HTR-8/SVneo (cell line): ENCODE measurements around the gene OR6K2.
"Not testable (repeated sequence)": the region's sequence is repeated elsewhere in the genome, so short reads cannot be mapped to it uniquely, and the experiment has no call there.

Experiments
- DNase-seq: peaks from one replicate; pipeline ENCODE4 v3.0.0; 2011; ENCODE audit warnings: low spot score, mixed read lengths; ENCODE audit not compliant: insufficient read length
- FAIRE-seq: peaks from 2 replicates; lab custom pipeline; 2011; peaks lifted over from hg19 to GRCh38; lab: Jason Lieb, UNC

Gene OR6K2

GRCh38 chr1:158700552-158700951 is at the start of gene OR6K2:
TSS of gene OR6K2 (minus strand) at chr1:158700652. CDS start at chr1:158700652, 0 bp downstream.
- FAIRE-seq (no peak), DNase-seq (no peak)

DNA sequence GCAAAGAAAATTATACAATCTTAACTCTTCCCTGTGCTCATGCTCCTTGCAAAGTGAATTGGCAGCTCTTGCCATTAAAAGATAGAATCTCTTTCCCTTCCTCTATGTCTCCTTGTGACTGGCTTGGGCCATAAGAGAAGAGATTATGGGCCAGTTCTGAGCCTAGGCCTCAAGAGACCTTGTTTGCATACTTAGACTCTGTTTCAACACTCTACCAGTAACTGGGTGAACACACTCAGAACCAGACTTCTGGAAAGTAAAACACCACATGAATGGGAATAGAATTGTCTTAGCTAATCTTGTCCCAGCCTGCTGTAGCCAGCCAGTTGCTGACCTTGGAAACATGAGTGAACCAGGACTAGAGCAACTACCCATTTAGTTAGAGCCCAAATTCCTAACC is 35.4 kb upstream of the OR6K2 start:
- FAIRE-seq (no peak), DNase-seq (no peak)

DNA sequence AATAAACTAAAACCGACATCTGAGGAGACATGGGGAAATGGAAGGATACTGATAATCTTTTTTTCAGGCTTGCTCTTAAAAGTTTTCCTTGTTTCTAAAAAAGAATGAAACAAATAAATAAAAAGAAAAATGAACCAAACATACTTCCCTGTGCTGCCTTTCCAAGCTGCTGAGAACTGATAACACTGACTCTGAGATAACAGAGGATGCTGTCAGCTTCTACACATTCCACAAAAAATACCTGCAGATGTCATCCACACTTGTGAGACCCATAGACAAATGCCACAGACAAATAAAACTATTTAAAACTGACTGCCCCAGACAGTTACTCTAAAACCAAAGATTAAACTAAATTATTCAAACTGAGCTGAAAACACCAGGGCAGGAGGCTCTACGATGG is 32.1 kb upstream of the OR6K2 start:
- no peak for DNase-seq
- FAIRE-seq: no peak

- FAIRE-seq (no peak), DNase-seq (no peak)
Observed at GRCh38 chr1:158731707-158732106, 31.3 kb upstream of the OR6K2 start.

GRCh38 chr1:158730453-158730852 is 30.0 kb upstream of the OR6K2 start:
- FAIRE-seq: no peak
- DNase-seq: no peak

DNA sequence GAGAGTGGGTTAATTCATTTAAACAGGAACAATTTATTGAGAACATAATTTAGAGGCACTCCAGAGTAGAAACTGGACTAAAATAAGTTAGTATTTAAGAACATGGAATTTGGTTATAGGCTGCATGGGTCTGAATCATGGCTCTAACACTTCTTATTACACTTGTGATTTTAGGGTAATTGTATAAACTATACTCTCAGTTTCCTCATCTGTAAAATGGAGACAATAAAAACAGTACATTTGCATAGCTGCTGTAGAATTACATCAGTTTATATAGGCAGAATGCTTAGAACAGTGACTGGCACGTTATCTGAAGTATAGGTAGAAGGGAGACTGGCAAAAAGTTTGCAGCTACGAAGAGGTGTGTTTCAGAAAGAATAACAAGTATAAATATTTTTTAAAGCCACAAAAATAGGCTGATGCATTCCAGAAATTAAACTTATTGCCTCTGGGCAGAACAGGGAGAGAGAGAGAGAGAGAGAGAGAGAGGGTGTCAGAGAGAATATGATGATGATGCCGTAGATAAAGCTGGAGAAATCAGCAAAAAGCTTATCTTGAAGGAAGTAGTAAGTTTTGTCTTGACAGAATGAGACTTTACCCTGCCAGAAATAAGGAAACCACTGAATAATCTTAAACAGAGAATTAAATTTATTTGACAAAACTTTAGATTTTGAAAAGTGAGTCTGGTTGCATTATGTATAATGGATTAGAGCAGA is 28.2 kb upstream of the OR6K2 start:
- FAIRE-seq: no peak
- DNase-seq: no peak

GRCh38 chr1:158724442-158724841 is 24.0 kb upstream of the OR6K2 start:
- no peak for DNase-seq
- FAIRE-seq: no peak

DNA sequence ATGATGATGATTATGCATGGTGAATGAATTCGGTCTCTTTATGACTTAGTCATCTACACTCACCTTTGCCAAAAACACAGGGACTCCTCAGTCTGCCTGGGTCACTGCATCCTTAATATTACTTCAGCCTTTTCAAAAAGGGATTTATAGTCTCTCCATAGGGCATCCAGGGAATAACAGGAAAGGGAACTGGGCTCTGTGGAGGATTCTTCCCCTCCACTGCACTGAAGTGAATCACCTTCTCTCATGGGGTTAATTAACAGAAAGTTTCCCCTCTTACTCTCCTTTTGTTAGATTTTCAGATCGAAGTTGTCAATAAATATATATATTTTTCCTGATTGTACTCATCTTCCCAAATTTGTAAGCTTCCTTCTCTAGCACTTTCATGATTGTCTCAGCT is 20.2 kb upstream of the OR6K2 start, which contains the start of gene OR6K3:
TSS of gene OR6K3 (minus strand) at position 101 of the 400 bp plus-strand sequence. CDS start 2,605 bp downstream, outside the sequence.
- FAIRE-seq (no peak), DNase-seq (no peak)

DNA sequence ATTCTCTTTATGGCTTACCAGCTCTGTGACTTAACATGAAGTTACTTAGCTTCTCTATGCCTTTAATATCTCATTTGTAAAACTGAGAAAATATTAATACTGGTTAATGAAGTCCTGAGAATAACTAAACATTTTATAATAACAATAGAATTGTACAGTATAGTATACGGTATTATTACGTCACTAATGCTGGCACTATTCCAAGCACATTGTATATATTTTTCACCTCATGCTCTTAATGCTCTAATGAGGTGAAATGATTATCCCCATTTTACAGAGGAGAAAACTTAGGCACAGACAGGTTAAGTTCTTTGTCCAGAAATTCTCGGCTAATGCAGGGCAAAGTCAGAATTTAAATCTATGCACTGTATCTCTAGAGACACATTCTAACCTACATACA is 19.2 kb upstream of the OR6K2 start:
- DNase-seq (no peak), FAIRE-seq (no peak)

- no peak for FAIRE-seq
- no peak for DNase-seq
Observed at GRCh38 chr1:158717344-158717743, 16.9 kb upstream of the OR6K2 start.

- DNase-seq (no peak), FAIRE-seq (no peak)
Observed at GRCh38 chr1:158716335-158716734, 15.9 kb upstream of the OR6K2 start.

GRCh38 chr1:158714754-158715153 is 14.3 kb upstream of the OR6K2 start:
- FAIRE-seq (no peak), DNase-seq (no peak)

DNA sequence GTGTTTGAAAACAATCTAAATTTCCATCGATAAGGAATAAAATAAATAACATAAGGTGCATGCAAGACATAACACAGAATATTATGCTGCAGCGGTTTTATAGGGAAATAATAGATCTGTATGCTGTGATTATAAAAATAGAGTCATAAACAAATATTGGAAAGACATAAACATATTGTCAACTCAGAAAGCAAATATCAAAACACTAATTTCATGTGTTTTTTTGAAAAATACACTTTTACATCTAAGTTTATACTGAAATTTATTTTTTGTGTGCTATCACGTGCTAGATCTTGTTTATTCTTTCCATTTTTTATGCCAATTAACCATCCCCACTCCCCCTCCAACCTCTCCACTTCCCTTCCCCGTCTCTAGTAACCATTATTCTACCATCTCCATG is 10.6 kb upstream of the OR6K2 start:
- FAIRE-seq (no peak), DNase-seq (no peak)

DNA sequence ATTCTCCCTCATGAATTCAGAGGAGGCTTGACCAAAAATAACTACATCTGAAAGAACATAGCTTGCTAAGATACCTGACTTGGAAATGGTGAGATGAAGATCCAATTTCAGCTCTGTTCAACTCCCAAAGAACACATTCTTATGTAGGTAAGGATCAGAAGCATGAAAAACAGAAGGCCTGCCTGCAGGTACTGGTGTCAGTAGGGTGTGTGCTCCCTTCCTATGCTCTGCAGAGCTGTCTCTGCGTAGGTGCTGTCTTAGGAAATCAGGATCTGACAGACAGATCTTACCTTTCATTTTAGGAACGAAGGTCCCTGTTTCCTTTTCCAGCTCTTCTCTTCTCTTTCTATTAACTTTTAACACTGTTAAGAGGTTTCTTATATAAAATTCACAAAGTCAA is 5.6 kb upstream of the OR6K2 start:
- DNase-seq: no peak
- FAIRE-seq: no peak

DNA sequence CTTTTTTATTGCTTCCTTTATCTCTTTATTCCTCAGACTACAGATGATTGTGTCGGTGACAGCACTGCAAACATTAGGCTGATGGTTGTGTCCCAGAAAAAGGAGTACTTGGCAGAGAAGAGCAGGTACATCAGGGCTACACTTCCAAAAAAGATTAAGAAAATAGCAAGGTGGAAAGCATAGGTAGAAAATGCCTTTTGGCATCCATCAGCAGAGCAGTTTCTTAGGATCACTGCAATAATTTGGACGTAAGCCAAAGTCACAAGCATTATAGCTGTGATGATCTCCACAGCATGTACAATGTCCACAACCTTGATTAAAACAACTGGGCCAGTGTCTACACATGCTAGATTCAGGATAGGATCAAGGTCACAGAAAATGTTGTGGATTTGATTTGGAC is 5.9 kb downstream of the OR6K2 start:
- DNase-seq (no peak), FAIRE-seq (no peak)

GRCh38 chr1:158692356-158692755 is 8.1 kb downstream of the OR6K2 start:
- no peak for FAIRE-seq
- no peak for DNase-seq

GRCh38 chr1:158691907-158692306 is 8.5 kb downstream of the OR6K2 start:
- DNase-seq (no peak), FAIRE-seq (no peak)

- DNase-seq: not testable (repeated sequence)
Observed at GRCh38 chr1:158691149-158691548, 9.3 kb downstream of the OR6K2 start.

GRCh38 chr1:158689875-158690274 is 10.6 kb downstream of the OR6K2 start:
- FAIRE-seq (no peak), DNase-seq (no peak)

More at GRCh38 chr1:158691149-158691548, 9.3 kb downstream of the OR6K2 start:
- not testable (repeated sequence) for FAIRE-seq

DNA sequence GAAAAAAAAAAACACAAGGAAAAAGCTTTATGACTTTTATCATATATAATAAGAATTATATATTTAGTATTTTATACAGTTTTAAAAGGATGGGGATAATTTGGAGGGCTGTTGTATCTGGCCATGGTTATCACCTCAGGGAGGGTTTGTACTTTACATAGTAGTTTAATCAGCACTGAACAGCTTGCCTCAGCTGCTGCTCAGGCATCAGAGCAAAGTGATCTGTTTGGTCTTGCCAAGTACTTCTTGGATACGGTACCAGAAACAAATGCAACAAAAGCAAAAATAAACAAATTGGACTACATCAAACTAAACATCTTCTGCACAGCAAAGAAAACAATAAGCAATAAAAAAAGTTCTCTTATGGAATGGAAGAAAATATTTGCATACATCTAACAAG is 11.3 kb downstream of the OR6K2 start:
- DNase-seq (no peak), FAIRE-seq (no peak)

DNA sequence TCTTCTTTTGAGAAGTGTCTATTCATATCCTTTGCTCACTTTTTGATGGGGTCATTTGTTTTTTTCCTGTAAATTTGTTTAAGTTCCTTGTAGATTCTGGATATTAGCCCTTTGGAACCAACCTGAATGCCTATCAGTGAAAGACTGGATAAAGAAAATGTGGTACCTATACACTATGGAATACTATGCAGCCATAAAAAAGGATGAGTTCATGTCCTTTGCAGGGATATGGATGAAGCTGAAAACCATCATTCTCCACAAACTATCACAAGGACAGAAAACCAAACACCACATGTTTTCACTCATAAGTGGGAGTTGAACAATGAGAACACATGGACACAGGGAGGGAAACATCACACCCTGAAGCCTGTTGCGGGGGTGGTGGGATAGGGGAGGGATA is 12.1 kb downstream of the OR6K2 start:
- DNase-seq: not testable (repeated sequence)

DNA sequence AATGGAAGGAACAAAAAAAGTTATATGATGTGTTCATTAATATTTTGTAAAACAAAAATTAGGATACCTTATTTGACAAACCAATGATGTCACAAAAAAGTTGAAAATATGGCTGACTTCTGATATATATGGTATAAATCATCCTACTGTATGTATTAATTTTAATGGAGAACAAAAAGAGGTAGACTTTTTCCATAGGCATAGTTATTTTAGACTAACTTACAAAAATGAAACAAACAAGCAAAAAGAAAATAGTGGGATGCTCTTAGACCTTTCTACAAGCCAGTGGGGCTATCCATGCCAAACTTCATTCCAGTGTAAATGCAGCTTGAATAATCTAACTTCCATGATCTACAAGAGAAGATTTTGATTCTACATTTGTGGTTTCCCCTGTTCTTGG is 13.4 kb downstream of the OR6K2 start:
- FAIRE-seq: no peak
- no peak for DNase-seq

More for the DNA sequence above, 12.1 kb downstream of the OR6K2 start:
- not testable (repeated sequence) for FAIRE-seq
